Activated naive CD8-positive, alpha-beta T cell treated with anti-CD3 and anti-CD28 coated beads, Interleukin-2, amount 10 ng/mL, durations not matched to agents 7 days and 5 days (primary cell): ENCODE data around the gene MAPK8. TPM values are rescaled to one million over a fixed set of nuclear protein-coding genes. Genes with fewer than 3 reads are reported as not detected.
"Not testable (repeated sequence)": the region's sequence is repeated elsewhere in the genome, so short reads cannot be mapped to it uniquely, and the experiment has no call there.

ENCODE experiments used
- ATAC-seq: fragments of 150-1000 bp; cut with Tn5 transposase; one replicate; pipeline ENCODE4 v1.10.0; 2021; ENCODE audit warnings: low read depth, moderate library complexity
- POLR2A ChIA-PET: fragments of 350-600 bp; sonication (Branson Sonifier 250); formaldehyde crosslinking; loops from one replicate; lab custom pipeline; 2021; ENCODE audit warnings: antibody characterized with exemption; lab: Charles Lee
- DNase-seq: peaks from one replicate; pipeline ENCODE4 v3.0.0; 2021
- H3K27ac Mint-ChIP-seq: one replicate; pipeline ENCODE4 v1.8.0; 2022; ENCODE audit warnings: mild to moderate bottlenecking, mixed read lengths
- H3K27me3 Mint-ChIP-seq: one replicate; pipeline ENCODE4 v1.8.0; 2022; ENCODE audit warnings: mild to moderate bottlenecking, moderate library complexity, mixed read lengths
- H3K36me3 Mint-ChIP-seq: one replicate; pipeline ENCODE4 v1.8.0; 2021; ENCODE audit warnings: mild to moderate bottlenecking, mixed read lengths
- H3K4me1 Mint-ChIP-seq: one replicate; pipeline ENCODE4 v1.8.0; 2021; ENCODE audit warnings: mixed read lengths
- H3K4me3 Mint-ChIP-seq: one replicate; pipeline ENCODE4 v1.8.0; 2022; ENCODE audit warnings: mild to moderate bottlenecking, moderate library complexity, mixed read lengths
- H3K9me3 Mint-ChIP-seq: one replicate; pipeline ENCODE4 v1.8.0; 2021; ENCODE audit warnings: mixed read lengths
- total RNA-seq, 2 experiments: library from RNA; stranded (reverse); gene quantifications; one replicate each; pipeline ENCODE4 v1.2.3, GENCODE V29; 2021

Gene MAPK8
- total RNA-seq, result 10 to 100 TPM; 32.7 to 34.5 TPM

- DNase-seq (peak; percentile 93), ATAC-seq (peak; percentile 90)
- H3K4me3 Mint-ChIP-seq, result peak within 1 kb of the TSS; percentile 89
- peaks cover 6% of the 10 kb centered on the region for H3K27me3 Mint-ChIP-seq
- POLR2A ChIA-PET, result no interaction called here
- no peaks in the 10 kb centered on the region for H3K36me3 Mint-ChIP-seq
- H3K9me3 Mint-ChIP-seq, result no peaks in the 10 kb centered on the region
- H3K27ac Mint-ChIP-seq, result peak within 1 kb of the TSS; percentile 84
- peaks cover 27% of the 10 kb centered on the region for H3K4me1 Mint-ChIP-seq
These were observed at the start of gene MAPK8 for GRCh38 chr10:48306265-48306869. Gene MAPK8, plus strand, starts transcription at chr10:48306677. Its CDS starts 94,984 bp downstream, at chr10:48401661.

GRCh38 chr10:48257407-48257961 lies 49.0 kb upstream of the MAPK8 start:
- ATAC-seq, result no peak
- H3K27ac Mint-ChIP-seq, result no peak overlapping the region

GRCh38 chr10:48258105-48258504 lies 48.4 kb upstream of the MAPK8 start:
- Mint-ChIP-seq H3K36me3 (no peaks in the 10 kb centered on the region), H3K9me3 (no peaks in the 10 kb centered on the region), H3K4me1 (no peaks in the 10 kb centered on the region), H3K4me3 (no peak overlapping the region), H3K27me3 (peaks cover 17% of the 10 kb centered on the region), H3K27ac (no peak overlapping the region)
- POLR2A ChIA-PET, result no interaction called here
- no peak for ATAC-seq
- DNase-seq, result no peak

More at GRCh38 chr10:48257407-48257961, 49.0 kb upstream of the MAPK8 start:
- Mint-ChIP-seq H3K36me3 (no peaks in the 10 kb centered on the region), H3K9me3 (no peaks in the 10 kb centered on the region), H3K4me1 (no peaks in the 10 kb centered on the region), H3K4me3 (no peak overlapping the region), H3K27me3 (peaks cover 17% of the 10 kb centered on the region)
- POLR2A ChIA-PET, result no interaction called here
- DNase-seq, result no peak

- no peaks in the 10 kb centered on the region for H3K4me1 Mint-ChIP-seq
- H3K4me3 Mint-ChIP-seq, result no peak overlapping the region
- H3K9me3 Mint-ChIP-seq, result no peaks in the 10 kb centered on the region
- H3K36me3 Mint-ChIP-seq, result no peaks in the 10 kb centered on the region
- H3K27ac Mint-ChIP-seq, result no peak overlapping the region
- ATAC-seq, result no peak
- POLR2A ChIA-PET, result no interaction called here
- H3K27me3 Mint-ChIP-seq, result peaks cover 24% of the 10 kb centered on the region
- no peak for DNase-seq
These were observed 39.9 kb upstream of the MAPK8 start for GRCh38 chr10:48266528-48266927.

DNA sequence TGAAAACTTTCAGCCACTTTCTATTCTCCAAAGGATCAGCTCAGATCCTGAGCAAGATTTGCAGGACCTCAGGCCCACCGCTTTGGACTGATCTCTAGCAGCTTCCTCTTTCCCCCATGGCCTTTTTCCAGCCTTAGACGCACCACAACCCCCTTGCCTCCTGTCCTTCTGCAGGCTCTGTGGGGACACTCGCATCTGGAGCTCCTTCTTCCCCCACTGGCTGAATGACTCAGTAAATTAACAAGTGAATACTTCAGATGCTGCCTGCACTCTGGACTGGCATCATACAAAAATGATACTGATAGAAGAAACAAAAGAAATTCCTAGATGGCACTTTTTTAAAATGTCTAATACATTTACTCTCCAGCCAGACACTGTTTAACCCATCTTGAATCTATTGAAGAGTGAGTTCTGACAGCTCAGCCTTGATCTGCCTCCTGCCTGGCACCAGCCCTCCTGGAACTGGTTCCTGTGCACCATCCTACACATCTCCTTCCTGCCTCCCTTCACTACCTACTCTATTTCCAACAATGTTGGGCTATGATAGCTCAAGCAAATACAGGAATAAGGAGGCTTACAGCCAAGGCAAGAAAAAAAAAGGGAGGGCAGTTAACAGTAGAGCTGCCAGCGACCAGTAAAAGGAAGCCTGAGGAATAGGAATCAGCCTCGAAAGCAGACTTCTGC lies 35.3 kb upstream of the MAPK8 start:
- H3K36me3 Mint-ChIP-seq, result no peaks in the 10 kb centered on the region
- DNase-seq, result no peak
- H3K9me3 Mint-ChIP-seq, result no peaks in the 10 kb centered on the region
- peaks cover 16% of the 10 kb centered on the region for H3K27me3 Mint-ChIP-seq
- H3K27ac Mint-ChIP-seq, result no peak overlapping the region
- H3K4me1 Mint-ChIP-seq, result no peaks in the 10 kb centered on the region
- no peak for ATAC-seq
- H3K4me3 Mint-ChIP-seq, result no peak overlapping the region
- POLR2A ChIA-PET, result no interaction called here

GRCh38 chr10:48272682-48273081 lies 33.8 kb upstream of the MAPK8 start:
- no peak for DNase-seq
- H3K27me3 Mint-ChIP-seq, result peaks cover 16% of the 10 kb centered on the region
- H3K27ac Mint-ChIP-seq, result no peak overlapping the region
- POLR2A ChIA-PET, result no interaction called here
- ATAC-seq, result no peak
- no peaks in the 10 kb centered on the region for H3K36me3 Mint-ChIP-seq
- H3K4me1 Mint-ChIP-seq, result no peaks in the 10 kb centered on the region
- H3K4me3 Mint-ChIP-seq, result no peak overlapping the region
- H3K9me3 Mint-ChIP-seq, result no peaks in the 10 kb centered on the region

DNA sequence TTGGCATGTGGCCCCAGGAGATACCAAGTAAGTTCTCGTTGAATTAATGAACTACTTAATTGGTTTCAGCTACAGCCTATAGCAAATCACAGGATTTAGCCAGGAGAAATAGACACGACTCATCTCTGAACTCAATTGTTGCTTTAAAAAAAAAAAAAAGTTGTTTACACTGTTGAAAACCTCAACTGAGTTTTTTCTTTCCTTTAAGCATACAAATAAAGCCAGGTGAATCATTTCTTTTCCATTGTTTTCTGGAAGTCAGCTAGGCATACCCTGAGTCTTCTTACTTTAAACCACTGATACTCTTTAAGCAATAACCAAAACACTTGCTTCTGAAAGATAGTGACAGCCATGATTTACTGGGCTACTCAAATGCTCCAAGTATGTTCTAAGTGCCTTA lies 32.7 kb upstream of the MAPK8 start:
- DNase-seq, result no peak
- Mint-ChIP-seq H3K27me3 (peaks cover 20% of the 10 kb centered on the region), H3K27ac (no peak overlapping the region), H3K36me3 (no peaks in the 10 kb centered on the region), H3K9me3 (no peaks in the 10 kb centered on the region), H3K4me1 (no peaks in the 10 kb centered on the region), H3K4me3 (no peak overlapping the region)
- POLR2A ChIA-PET, result no interaction called here
- ATAC-seq, result no peak

GRCh38 chr10:48274636-48275035 lies 31.8 kb upstream of the MAPK8 start, which contains the start of gene FRMPD2:
Gene FRMPD2, minus strand, starts transcription at chr10:48274696. Its CDS starts 129 bp downstream, at chr10:48274567.
- Mint-ChIP-seq H3K36me3 (no peaks in the 10 kb centered on the region), H3K27ac (no peak within 1 kb of the TSS), H3K4me1 (no peaks in the 10 kb centered on the region), H3K9me3 (no peaks in the 10 kb centered on the region), H3K27me3 (peaks cover 21% of the 10 kb centered on the region), H3K4me3 (no peak within 1 kb of the TSS)
- ATAC-seq (no peak), DNase-seq (no peak)
- POLR2A ChIA-PET, result no interaction called here

DNA sequence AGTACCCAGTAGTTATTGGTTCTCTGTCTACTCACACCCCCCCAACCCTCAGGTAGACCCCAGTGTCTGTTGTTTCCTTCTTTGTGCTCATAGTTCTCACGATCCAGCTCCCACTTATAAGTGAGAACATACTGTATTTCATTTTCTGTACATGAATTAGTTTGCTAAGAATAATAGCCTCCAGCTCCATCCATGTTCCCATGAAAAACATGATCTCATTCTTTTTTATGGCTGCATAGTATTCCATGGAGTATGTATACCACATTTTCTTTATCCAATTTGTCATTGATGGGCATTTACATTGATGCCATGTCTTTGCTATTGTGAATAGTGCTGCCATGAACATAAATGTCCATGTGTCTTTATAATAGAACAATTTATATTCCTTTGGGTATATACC lies 29.4 kb upstream of the MAPK8 start:
- POLR2A ChIA-PET, result no interaction called here
- peaks cover 15% of the 10 kb centered on the region for H3K27me3 Mint-ChIP-seq
- peaks cover 9% of the 10 kb centered on the region for H3K9me3 Mint-ChIP-seq
- no peak overlapping the region for H3K27ac Mint-ChIP-seq
- H3K36me3 Mint-ChIP-seq, result no peaks in the 10 kb centered on the region
- H3K4me1 Mint-ChIP-seq, result no peaks in the 10 kb centered on the region
- ATAC-seq (no peak), DNase-seq (no peak)
- no peak overlapping the region for H3K4me3 Mint-ChIP-seq

DNA sequence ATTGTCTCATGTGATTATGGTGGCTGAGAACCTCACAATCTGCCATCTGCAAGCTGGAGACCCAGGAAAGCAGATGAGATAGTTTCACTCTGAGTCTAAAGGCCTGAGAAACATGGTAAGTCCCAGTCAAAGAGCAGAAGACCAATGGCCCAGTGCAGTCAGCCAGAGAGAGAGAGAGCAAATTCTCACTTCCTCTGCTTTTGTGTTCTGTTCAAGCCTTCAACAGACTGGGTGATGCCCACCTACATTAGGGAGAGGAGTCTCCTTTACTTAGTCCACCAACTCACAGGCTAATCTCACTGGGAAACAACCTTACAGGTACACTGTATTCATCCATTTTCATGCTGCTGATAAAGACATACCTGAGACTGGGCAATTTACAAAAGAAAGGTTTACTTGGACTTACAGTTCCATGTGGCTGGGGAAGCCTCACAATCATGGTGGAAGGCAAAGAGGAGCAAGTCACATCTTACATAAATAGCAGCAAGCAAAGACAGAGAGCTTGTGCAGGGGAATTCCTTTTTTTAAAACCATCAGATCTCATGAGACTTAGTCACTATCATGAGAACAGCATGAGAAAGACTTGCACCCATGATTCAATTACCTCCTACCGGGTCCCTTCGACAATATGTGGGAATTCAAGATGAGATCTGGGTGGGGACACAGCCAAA lies 27.3 kb upstream of the MAPK8 start:
- POLR2A ChIA-PET, result no interaction called here
- DNase-seq, result no peak
- H3K4me3 Mint-ChIP-seq, result no peak overlapping the region
- H3K27me3 Mint-ChIP-seq, result peaks cover 15% of the 10 kb centered on the region
- H3K27ac Mint-ChIP-seq, result no peak overlapping the region
- H3K4me1 Mint-ChIP-seq, result no peaks in the 10 kb centered on the region
- H3K36me3 Mint-ChIP-seq, result no peaks in the 10 kb centered on the region
- H3K9me3 Mint-ChIP-seq, result peaks cover 14% of the 10 kb centered on the region
- no peak for ATAC-seq

- DNase-seq, H3K36me3 Mint-ChIP-seq, H3K4me1 Mint-ChIP-seq, ATAC-seq, H3K27ac Mint-ChIP-seq, POLR2A ChIA-PET, H3K4me3 Mint-ChIP-seq: not testable (repeated sequence)
- peaks cover 17% of the 10 kb centered on the region for H3K9me3 Mint-ChIP-seq
- H3K27me3 Mint-ChIP-seq, result peaks cover 23% of the 10 kb centered on the region
These were observed 24.8 kb upstream of the MAPK8 start for GRCh38 chr10:48281697-48282096.

GRCh38 chr10:48282829-48283228 lies 23.6 kb upstream of the MAPK8 start:
- H3K9me3 Mint-ChIP-seq, result peaks cover 17% of the 10 kb centered on the region
- peaks cover 3% of the 10 kb centered on the region for H3K4me1 Mint-ChIP-seq
- H3K4me3 Mint-ChIP-seq, result no peak overlapping the region
- POLR2A ChIA-PET, result no interaction called here
- H3K27ac Mint-ChIP-seq, result no peak overlapping the region
- H3K27me3 Mint-ChIP-seq, result peaks cover 19% of the 10 kb centered on the region
- DNase-seq (no peak), ATAC-seq (no peak)
- H3K36me3 Mint-ChIP-seq, result peaks cover 2% of the 10 kb centered on the region

DNA sequence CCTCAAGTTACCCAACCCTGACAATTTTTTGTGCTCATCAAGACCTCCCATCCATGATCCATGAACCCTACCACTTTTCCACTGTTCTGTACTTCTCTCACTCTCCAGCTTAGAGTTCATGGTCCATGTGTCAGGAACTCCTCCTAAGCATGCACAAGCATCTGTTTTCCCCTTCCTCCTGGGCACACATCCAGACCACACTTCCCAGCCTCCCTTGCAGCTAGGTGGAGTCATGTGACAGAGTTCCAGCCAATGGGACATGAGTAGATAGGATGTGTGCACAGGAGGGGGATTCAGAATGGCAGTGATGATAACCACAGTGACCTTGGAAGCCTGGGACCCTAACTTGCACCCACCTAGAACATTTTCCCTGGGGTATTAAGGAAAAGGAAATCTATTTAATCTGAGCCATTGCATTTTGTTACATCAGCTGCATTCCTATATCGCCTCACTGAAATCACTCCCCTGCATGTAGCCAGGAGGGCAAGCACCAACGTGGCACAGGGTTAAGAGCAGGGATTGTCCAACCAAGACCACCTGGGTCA lies 22.4 kb upstream of the MAPK8 start:
- H3K9me3 Mint-ChIP-seq, result peaks cover 17% of the 10 kb centered on the region
- POLR2A ChIA-PET, result no interaction called here
- H3K27ac Mint-ChIP-seq, result no peak overlapping the region
- H3K4me1 Mint-ChIP-seq, result peaks cover 10% of the 10 kb centered on the region
- H3K4me3 Mint-ChIP-seq, result no peak overlapping the region
- no peak for DNase-seq
- peaks cover 2% of the 10 kb centered on the region for H3K36me3 Mint-ChIP-seq
- peaks cover 17% of the 10 kb centered on the region for H3K27me3 Mint-ChIP-seq
- no peak for ATAC-seq
